K562 (cell line): ENCODE data around the gene WFDC8.

Source experiments
- CHD4 ChIP-seq: fragments of 200-600 bp; sonication (generic); IDR thresholded peaks from 3 replicates; pipeline ENCODE4 v1.6.1; 2012; ENCODE audit warnings: low read depth, mild to moderate bottlenecking, mixed read lengths, low read length, inconsistent platforms; ENCODE audit not compliant: insufficient read depth, insufficient replicate concordance, poor library complexity, severe bottlenecking
- CTCF ChIP-seq, 3 experiments: IDR thresholded peaks in 2 of 3; conservative IDR thresholded peaks in 1 of 3; 2 replicates each; pipeline ENCODE4 v1.5.1; 2011 to 2012; ENCODE audit warnings: low read length in 3 of 3, mild to moderate bottlenecking in 3 of 3, control low read depth in 2 of 3, improper control_type of control experiment in 1 of 3, inconsistent platforms in 1 of 3, low read depth in 1 of 3, mixed read lengths in 1 of 3, moderate library complexity in 1 of 3; ENCODE audit not compliant: insufficient read depth in 2 of 3
- FOXK2 ChIP-seq, 2 experiments: fragments of 450-650 bp; IDR thresholded peaks in 1 of 2; conservative IDR thresholded peaks in 1 of 2; 2 replicates each; pipeline ENCODE4 v1.6.1; 2016; ENCODE audit warnings: low read depth in 2 of 2, mild to moderate bottlenecking in 1 of 2
- GABPA ChIP-seq: fragments of 200-800 bp; sonication (Bioruptor generic); conservative IDR thresholded peaks from 2 replicates; pipeline ENCODE4 v1.6.1; 2016; ENCODE audit warnings: low read depth, missing genetic modification characterization, missing compliant biosample characterization
- HIVEP1 ChIP-seq: fragments of 250-450 bp; sonication (Bioruptor Pico); IDR thresholded peaks from 2 replicates; pipeline ENCODE4 v1.4.0; 2020; ENCODE audit warnings: mild to moderate bottlenecking
- NFE2 ChIP-seq: IDR thresholded peaks from 2 replicates; pipeline ENCODE4 v1.6.1; 2014; ENCODE audit warnings: antibody characterized with exemption, low read depth
- NFIX ChIP-seq: fragments of 250-450 bp; sonication (Bioruptor Pico); IDR thresholded peaks from 2 replicates; pipeline ENCODE4 v1.4.0; 2020; ENCODE audit warnings: low read depth, mild to moderate bottlenecking, moderate library complexity
- SMAD2 ChIP-seq: fragments of 150-350 bp; IDR thresholded peaks from 2 replicates; pipeline ENCODE4 v1.6.1; 2014; ENCODE audit warnings: low read depth, mild to moderate bottlenecking, low read length
- ZNF133 ChIP-seq: fragments of 250-450 bp; sonication (Bioruptor Pico); IDR thresholded peaks from 2 replicates; pipeline ENCODE4 v1.4.0; 2020; ENCODE audit warnings: mild to moderate bottlenecking
- ZNF324 ChIP-seq: fragments of 250-450 bp; sonication (Bioruptor Pico); IDR thresholded peaks from 2 replicates; pipeline ENCODE4 v1.4.0; 2020; ENCODE audit warnings: mild to moderate bottlenecking
- TF ChIP-seq, protein P1 (sequence below), 2 experiments: fragments of 450-650 bp; formaldehyde crosslinking in 1 of 2; IDR thresholded peaks; 2 replicates each; pipeline versions ENCODE4 v1.4.0 to v1.6.1; 2014 to 2020; ENCODE audit warnings: mild to moderate bottlenecking in 2 of 2, borderline replicate concordance in 1 of 2, low read depth in 1 of 2

DNA sequence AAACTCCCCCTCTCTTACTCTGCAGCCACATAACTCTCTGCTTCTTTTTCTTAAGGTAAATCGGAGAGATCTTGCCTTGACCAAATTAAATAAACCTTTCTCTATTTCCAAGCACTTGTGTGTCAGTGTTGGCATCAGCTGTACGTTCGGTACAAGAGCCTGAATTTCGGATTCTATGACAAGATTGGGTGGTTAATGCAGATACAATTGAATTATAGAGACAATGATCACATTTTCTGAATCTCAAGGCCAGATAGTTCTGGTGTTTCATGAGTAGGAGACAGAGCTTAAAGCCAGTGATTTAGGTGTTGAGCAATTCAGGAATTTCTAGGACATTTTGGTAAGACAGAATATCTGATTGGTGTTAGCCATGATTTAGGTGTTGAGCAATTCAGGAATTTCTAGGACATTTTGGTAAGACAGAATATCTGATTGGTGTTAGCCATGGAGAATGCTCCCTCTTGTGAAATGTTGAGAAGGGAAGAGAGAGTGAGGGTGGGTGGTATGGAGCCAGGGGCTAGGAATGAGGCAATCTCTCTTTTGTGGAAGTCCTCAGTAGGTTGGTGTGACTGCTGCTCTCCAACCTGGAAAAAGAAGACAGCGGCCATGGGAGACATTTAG lies 68.7 kb downstream of the WFDC8 start:
- TF ChIP-seq CTCF (IDR thresholded peaks at IDR 0.05 in 2 of 3, conservative IDR thresholded peaks at IDR 0.05 in 1 of 3; ENCODE audit: insufficient read depth in 2 of 3, low read depth in 1 of 3, low read length in 3 of 3) (no peak), NFE2 (no peak), GABPA (tag) (no peak), NFIX (CRISPR knock-in tag) (no peak), ZNF133 (CRISPR knock-in tag) (no peak), CHD4 (no peak), SMAD2 (no peak), FOXK2 (conservative IDR thresholded peaks at IDR 0.05 in 1 of 2, IDR thresholded peaks at IDR 0.05 in 1 of 2; ENCODE audit: low read depth in 2 of 2) (no peak), ZNF324 (CRISPR knock-in tag) (no peak), HIVEP1 (CRISPR knock-in tag) (no peak)
- TF ChIP-seq, protein P1, sequence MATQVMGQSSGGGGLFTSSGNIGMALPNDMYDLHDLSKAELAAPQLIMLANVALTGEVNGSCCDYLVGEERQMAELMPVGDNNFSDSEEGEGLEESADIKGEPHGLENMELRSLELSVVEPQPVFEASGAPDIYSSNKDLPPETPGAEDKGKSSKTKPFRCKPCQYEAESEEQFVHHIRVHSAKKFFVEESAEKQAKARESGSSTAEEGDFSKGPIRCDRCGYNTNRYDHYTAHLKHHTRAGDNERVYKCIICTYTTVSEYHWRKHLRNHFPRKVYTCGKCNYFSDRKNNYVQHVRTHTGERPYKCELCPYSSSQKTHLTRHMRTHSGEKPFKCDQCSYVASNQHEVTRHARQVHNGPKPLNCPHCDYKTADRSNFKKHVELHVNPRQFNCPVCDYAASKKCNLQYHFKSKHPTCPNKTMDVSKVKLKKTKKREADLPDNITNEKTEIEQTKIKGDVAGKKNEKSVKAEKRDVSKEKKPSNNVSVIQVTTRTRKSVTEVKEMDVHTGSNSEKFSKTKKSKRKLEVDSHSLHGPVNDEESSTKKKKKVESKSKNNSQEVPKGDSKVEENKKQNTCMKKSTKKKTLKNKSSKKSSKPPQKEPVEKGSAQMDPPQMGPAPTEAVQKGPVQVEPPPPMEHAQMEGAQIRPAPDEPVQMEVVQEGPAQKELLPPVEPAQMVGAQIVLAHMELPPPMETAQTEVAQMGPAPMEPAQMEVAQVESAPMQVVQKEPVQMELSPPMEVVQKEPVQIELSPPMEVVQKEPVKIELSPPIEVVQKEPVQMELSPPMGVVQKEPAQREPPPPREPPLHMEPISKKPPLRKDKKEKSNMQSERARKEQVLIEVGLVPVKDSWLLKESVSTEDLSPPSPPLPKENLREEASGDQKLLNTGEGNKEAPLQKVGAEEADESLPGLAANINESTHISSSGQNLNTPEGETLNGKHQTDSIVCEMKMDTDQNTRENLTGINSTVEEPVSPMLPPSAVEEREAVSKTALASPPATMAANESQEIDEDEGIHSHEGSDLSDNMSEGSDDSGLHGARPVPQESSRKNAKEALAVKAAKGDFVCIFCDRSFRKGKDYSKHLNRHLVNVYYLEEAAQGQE (IDR thresholded peaks at IDR 0.05; ENCODE audit: borderline replicate concordance) = no peak
- TF ChIP-seq, protein P1 (CRISPR knock-in tag; IDR thresholded peaks at IDR 0.05; ENCODE audit: low read depth) = no peak
